GM12892 (cell line): Measurements from ENCODE around the gene BAZ1B.
"Not testable (repeated sequence)": the region's sequence is repeated elsewhere in the genome, so short reads cannot be mapped to it uniquely, and the experiment has no call there.

Source experiments
- POLR2A ChIP-seq: IDR thresholded peaks from 2 replicates; pipeline ENCODE4 v1.6.1; 2011; ENCODE audit warnings: low read depth, low read length, control low read depth
- POLR2AphosphoS5 ChIP-seq: IDR thresholded peaks from 2 replicates; pipeline ENCODE4 v1.6.1; 2011; ENCODE audit warnings: low read depth, low read length, control low read depth
- TAF1 ChIP-seq: IDR thresholded peaks from 2 replicates; pipeline ENCODE4 v1.6.1; 2011; ENCODE audit warnings: low read depth, mild to moderate bottlenecking, control low read depth, low read length, borderline replicate concordance

DNA sequence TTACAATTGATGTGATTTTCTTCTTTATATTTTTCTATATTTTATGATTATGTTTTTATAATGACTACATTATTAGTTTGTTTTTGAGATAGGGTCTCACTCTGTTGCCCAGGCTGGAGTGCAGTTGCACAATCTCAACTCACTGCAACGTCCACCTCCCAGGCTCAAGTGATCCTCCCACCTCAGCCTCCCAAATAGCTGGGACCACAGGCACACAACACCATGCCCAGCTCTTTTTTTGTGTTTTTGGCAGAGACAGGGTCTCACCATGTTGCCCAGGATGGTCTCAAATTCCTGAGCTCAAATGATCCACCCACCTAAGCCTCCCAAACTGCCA is 4.0 kb upstream of the BAZ1B start:
- TF ChIP-seq POLR2A, POLR2AphosphoS5, TAF1: not testable (repeated sequence)
